NB4 (cell line): Measurements from ENCODE around the gene AZU1.

ENCODE experiments used
- CTCF ChIP-seq: IDR thresholded peaks from one replicate; pipeline ENCODE4 v1.5.1; 2012; ENCODE audit warnings: low read depth, low read length
- MAX ChIP-seq: IDR thresholded peaks from 2 replicates; pipeline ENCODE4 v1.6.1; 2011; ENCODE audit warnings: low read depth, low read length
- POLR2A ChIP-seq: IDR thresholded peaks from 2 replicates; pipeline ENCODE4 v1.6.1; 2011; ENCODE audit warnings: mild to moderate bottlenecking; ENCODE audit not compliant: insufficient read length; ENCODE audit errors: extremely low read depth

GRCh38 chr19:875265-875879 lies 47.7 kb downstream of the AZU1 start:
- TF ChIP-seq CTCF, result no peak
- no peak for TF ChIP-seq POLR2A
- TF ChIP-seq MAX, result no peak
